ENCODE data around the gene RNASE4. TPM values are rescaled to one million over a fixed set of nuclear protein-coding genes. Genes with fewer than 3 reads are reported as not detected.

Gene RNASE4
- total RNA-seq, 1 experiment from 2014 or later: 2.4 TPM

GRCh38 chr14:20748439-20748838 lies 64.1 kb downstream of the RNASE4 start:
- Mint-ChIP-seq H3K4me3 (ENCODE audit: unreplicated experiment) (no peak overlapping the region), H3K36me3 (ENCODE audit: insufficient read depth, unreplicated experiment) (no peaks in the 10 kb centered on the region), H3K27ac (ENCODE audit: low read depth, unreplicated experiment) (no peak overlapping the region), H3K4me1 (ENCODE audit: insufficient read depth, unreplicated experiment) (no peaks in the 10 kb centered on the region), H3K9me3 (ENCODE audit: unreplicated experiment) (peaks cover 8% of the 10 kb centered on the region), H3K27me3 (ENCODE audit: insufficient read depth, unreplicated experiment) (no peaks in the 10 kb centered on the region)
- ChIA-PET POLR2A (no interaction called here), CTCF (no interaction called here)
- intact Hi-C loops (cut with micrococcal nuclease): no loop called here
- TF ChIP-seq CTCF (IDR thresholded peaks at IDR 0.05; ENCODE audit: unreplicated experiment): no peak
- no peak for DNase-seq (ENCODE audit: unreplicated experiment)
- no TSS peak for BruUV-seq (replicated peaks)

- BruUV-seq (replicated peaks): no TSS peak
- H3K36me3 Mint-ChIP-seq (ENCODE audit: insufficient read depth, unreplicated experiment): no peaks in the 10 kb centered on the region
- no peak for TF ChIP-seq CTCF (IDR thresholded peaks at IDR 0.05; ENCODE audit: unreplicated experiment)
- ChIA-PET CTCF (no interaction called here), POLR2A (no interaction called here)
- H3K27me3 Mint-ChIP-seq (ENCODE audit: insufficient read depth, unreplicated experiment): no peaks in the 10 kb centered on the region
- no peak overlapping the region for H3K27ac Mint-ChIP-seq (ENCODE audit: low read depth, unreplicated experiment)
- intact Hi-C loops (cut with micrococcal nuclease): no loop called here
- no peak for DNase-seq (ENCODE audit: unreplicated experiment)
- H3K9me3 Mint-ChIP-seq (ENCODE audit: unreplicated experiment): peaks cover 8% of the 10 kb centered on the region
- H3K4me1 Mint-ChIP-seq (ENCODE audit: insufficient read depth, unreplicated experiment): no peaks in the 10 kb centered on the region
- H3K4me3 Mint-ChIP-seq (ENCODE audit: unreplicated experiment): no peak overlapping the region
These were observed 65.8 kb downstream of the RNASE4 start for GRCh38 chr14:20750194-20750593.

Other genes starting within 250 kb of the RNASE4 start
- 0.14 TPM in 1 of 2 replicates, not detected in the other for gene KLHL33, start 248.4 kb upstream of the RNASE4 start, total RNA-seq (2022)
- gene OSGEP, start 229.7 kb upstream of the RNASE4 start, total RNA-seq (2022): 27.2 and 34.7 TPM in 2 replicates
- 140 and 168 TPM in 2 replicates for gene APEX1, start 229.3 kb upstream of the RNASE4 start, total RNA-seq (2022)
- gene PIP4P1, start 223.1 kb upstream of the RNASE4 start, total RNA-seq (2022): 22.5 and 34.9 TPM in 2 replicates
- 56.0 and 63.9 TPM in 2 replicates for gene PNP, start 215.2 kb upstream of the RNASE4 start, total RNA-seq (2022)
- gene RNASE10, start 179.0 kb upstream of the RNASE4 start, total RNA-seq (2022): 0.44 and 0.98 TPM in 2 replicates
- not detected in 2 replicates for gene RNASE9, start 123.5 kb upstream of the RNASE4 start, total RNA-seq (2022)
- gene RNASE11, start 96.6 kb upstream of the RNASE4 start, total RNA-seq (2022): not detected in 2 replicates
- gene RNASE12, start 93.2 kb upstream of the RNASE4 start, total RNA-seq (2022): not detected in 2 replicates
- gene OR6S1, start 42.9 kb upstream of the RNASE4 start, total RNA-seq (2022): not detected in 2 replicates
- gene ANG, start 4.2 kb downstream of the RNASE4 start, total RNA-seq (2022): 1.7 and 3.6 TPM in 2 replicates
- gene EDDM3A, start 61.3 kb downstream of the RNASE4 start, total RNA-seq (2022): not detected in 2 replicates
- not detected in 2 replicates for gene EDDM3B, start 83.8 kb downstream of the RNASE4 start, total RNA-seq (2022)
- not detected in 2 replicates for gene RNASE6, start 96.7 kb downstream of the RNASE4 start, total RNA-seq (2022)
- gene RNASE1, start 118.3 kb downstream of the RNASE4 start, total RNA-seq (2022): not detected in 2 replicates
- not detected in 2 replicates for gene RNASE3, start 206.8 kb downstream of the RNASE4 start, total RNA-seq (2022)